OCI-LY1 (cell line): ENCODE results near the gene NPY4R2.
"Not testable (repeated sequence)": the region's sequence is repeated elsewhere in the genome, so short reads cannot be mapped to it uniquely, and the experiment has no call there.

Source experiments
- CTCF ChIP-seq: fragments of 200-600 bp; sonication (generic), shearing (Covaris generic); IDR thresholded peaks from 2 replicates; pipeline ENCODE4 v1.5.1; 2017; ENCODE audit warnings: mild to moderate bottlenecking, antibody characterized with exemption, low read length, moderate library complexity, mixed read lengths
- EZH2 ChIP-seq: fragments of 200-600 bp; sonication (generic), shearing (Covaris generic); IDR thresholded peaks from 2 replicates; pipeline ENCODE4 v1.8.0; 2017; ENCODE audit warnings: borderline replicate concordance, mixed run types, mild to moderate bottlenecking, antibody characterized with exemption, low read length, moderate library complexity, mixed read lengths

DNA sequence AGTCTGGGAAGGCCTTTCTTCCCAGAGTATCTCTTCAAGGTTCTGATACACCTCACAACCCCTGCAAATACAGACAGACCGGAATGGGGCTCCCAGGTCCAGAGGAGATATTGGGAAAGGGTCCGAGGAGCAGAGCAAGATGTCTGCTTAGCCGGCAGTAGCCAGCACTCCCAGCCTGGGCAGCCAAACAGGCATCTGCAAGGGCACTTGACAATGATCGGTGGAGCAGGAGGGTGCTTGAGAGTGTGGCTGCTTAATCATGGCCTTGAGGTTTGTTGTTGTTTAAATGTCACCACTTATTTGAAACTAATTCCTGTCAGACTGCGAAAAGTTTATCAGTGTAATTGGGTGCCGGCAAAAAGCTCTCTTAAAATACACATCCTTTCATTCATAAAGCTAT lies 15.0 kb downstream of the NPY4R2 start:
- TF ChIP-seq CTCF, EZH2: not testable (repeated sequence)
